SK-N-DZ (cell line): ENCODE measurements around the gene MYADM.

ENCODE experiments used
- DNase-seq: peaks from one replicate; pipeline ENCODE4 v3.0.0-alpha.2; 2015; ENCODE audit warnings: low spot score

Gene MYADM

GRCh38 chr19:53912653-53913052, 45.0 kb downstream of the MYADM start:
- no peak for DNase-seq

GRCh38 chr19:53915000-53915399, 47.3 kb downstream of the MYADM start:
- DNase-seq, result no peak

- no peak for DNase-seq
Measured at GRCh38 chr19:53916004-53916403, 48.3 kb downstream of the MYADM start.

- DNase-seq, result no peak
Measured at GRCh38 chr19:53917356-53917755, 49.7 kb downstream of the MYADM start.
